Measurements from ENCODE around the gene COG5. TPM values are rescaled to one million over a fixed set of nuclear protein-coding genes. Genes with fewer than 3 reads are reported as not detected.

The COG5 gene
- polyA plus RNA-seq, 3 donors: 12.7 to 29.0 (median 28.1) TPM

DNA sequence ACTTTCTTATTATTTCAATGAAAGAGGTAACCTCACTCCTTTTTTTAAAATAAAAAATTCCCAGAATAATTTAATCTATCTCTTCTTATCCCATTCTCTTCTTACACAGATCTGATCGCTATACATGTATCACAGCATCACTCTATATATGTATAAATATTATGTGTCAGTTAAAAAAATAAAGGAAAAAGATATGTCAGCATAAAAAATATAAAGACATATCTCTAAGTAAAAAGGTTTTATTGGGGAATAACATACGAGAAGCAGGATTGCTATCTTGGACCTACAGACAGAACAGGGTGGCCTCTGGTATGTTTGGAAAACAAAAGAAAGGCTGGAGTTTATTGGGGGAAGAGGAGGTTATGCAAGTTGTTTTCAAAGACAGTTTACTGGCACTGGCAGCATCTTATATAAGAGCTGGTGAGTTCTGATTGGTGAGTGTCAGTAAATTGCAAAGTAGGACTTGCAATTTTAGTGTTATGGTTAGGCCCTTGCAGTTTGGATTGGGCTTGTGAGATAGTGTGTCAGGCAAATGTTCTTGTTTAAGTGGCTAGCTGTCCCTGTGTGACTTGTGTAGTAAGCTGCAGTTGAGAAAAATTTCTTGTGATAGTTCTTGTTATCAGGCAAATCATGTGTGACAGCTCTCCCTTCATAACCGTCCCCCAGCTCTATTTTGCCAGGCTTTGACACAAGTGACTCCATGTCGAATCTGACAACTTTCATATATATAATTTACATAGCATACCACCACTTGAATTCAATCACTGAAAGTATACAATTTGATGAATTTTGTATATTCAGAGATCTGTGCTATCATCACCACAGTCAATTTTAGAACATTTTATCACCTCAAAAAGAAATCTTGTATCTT lies 276.7 kb downstream of the COG5 start:
- Histone ChIP-seq H3K9me3 (replicated peaks in 1 of 2; ENCODE audit: control insufficient read depth in 1 of 2, insufficient read depth in 1 of 2, low read length in 2 of 2) (no peaks in the 10 kb centered on the region), H3K4me2 (replicated peaks; ENCODE audit: extremely low read depth, low read length, poor library complexity, severe bottlenecking) (no peak overlapping the region), H2AFZ (ENCODE audit: insufficient read depth, low read depth, low read length, poor library complexity, severe bottlenecking) (no peak overlapping the region), H3K36me3 (replicated peaks in 1 of 2; ENCODE audit: control insufficient read depth in 1 of 2, insufficient read depth in 2 of 2, low read length in 2 of 2) (peaks cover 10 to 17% of the 10 kb centered on the region in 2 donors), H3K4me1 (ENCODE audit: control insufficient read depth in 1 of 2, insufficient read depth in 2 of 2, low read length in 2 of 2) (no peaks in the 10 kb centered on the region), H4K20me1 (ENCODE audit: insufficient read depth, low read length) (no peaks in the 10 kb centered on the region), H3K27ac (ENCODE audit: low read depth in 1 of 2, low read length in 2 of 2) (no peak overlapping the region), H3K9ac (ENCODE audit: insufficient read depth, low read length, poor library complexity, severe bottlenecking) (no peak overlapping the region), H3K27me3 (ENCODE audit: control insufficient read depth in 2 of 2, insufficient read depth in 2 of 2, low read length in 2 of 2) (no peaks in the 10 kb centered on the region), H3K79me2 (ENCODE audit: insufficient read depth, low read length) (no peaks in the 10 kb centered on the region), H3K4me3 (replicated peaks in 1 of 3; ENCODE audit: low read depth in 2 of 3, low read length in 3 of 3) (no peak overlapping the region)
- TF ChIP-seq, protein P1, sequence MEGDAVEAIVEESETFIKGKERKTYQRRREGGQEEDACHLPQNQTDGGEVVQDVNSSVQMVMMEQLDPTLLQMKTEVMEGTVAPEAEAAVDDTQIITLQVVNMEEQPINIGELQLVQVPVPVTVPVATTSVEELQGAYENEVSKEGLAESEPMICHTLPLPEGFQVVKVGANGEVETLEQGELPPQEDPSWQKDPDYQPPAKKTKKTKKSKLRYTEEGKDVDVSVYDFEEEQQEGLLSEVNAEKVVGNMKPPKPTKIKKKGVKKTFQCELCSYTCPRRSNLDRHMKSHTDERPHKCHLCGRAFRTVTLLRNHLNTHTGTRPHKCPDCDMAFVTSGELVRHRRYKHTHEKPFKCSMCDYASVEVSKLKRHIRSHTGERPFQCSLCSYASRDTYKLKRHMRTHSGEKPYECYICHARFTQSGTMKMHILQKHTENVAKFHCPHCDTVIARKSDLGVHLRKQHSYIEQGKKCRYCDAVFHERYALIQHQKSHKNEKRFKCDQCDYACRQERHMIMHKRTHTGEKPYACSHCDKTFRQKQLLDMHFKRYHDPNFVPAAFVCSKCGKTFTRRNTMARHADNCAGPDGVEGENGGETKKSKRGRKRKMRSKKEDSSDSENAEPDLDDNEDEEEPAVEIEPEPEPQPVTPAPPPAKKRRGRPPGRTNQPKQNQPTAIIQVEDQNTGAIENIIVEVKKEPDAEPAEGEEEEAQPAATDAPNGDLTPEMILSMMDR (IDR thresholded peaks at IDR 0.05): no peak
- Mint-ChIP-seq H3K36me3 (peaks cover 31 to 51% of the 10 kb centered on the region in 2 donors), H3K4me1 (peaks cover 4% of the 10 kb centered on the region), H3K27ac (no peak overlapping the region), H3K4me3 (no peak overlapping the region), H3K27me3 (ENCODE audit: low read depth in 3 of 3) (no peaks in the 10 kb centered on the region), H3K9me3 (peaks cover 0 to 9% (median 0%) of the 10 kb centered on the region in 7 donors)
- 100% methylated on average over 1 of the region's 4 CpGs for WGBS (ENCODE audit: insufficient coverage)
- no peak for DNase-seq
- intact Hi-C loops (cut with micrococcal nuclease): no loop called here

DNA sequence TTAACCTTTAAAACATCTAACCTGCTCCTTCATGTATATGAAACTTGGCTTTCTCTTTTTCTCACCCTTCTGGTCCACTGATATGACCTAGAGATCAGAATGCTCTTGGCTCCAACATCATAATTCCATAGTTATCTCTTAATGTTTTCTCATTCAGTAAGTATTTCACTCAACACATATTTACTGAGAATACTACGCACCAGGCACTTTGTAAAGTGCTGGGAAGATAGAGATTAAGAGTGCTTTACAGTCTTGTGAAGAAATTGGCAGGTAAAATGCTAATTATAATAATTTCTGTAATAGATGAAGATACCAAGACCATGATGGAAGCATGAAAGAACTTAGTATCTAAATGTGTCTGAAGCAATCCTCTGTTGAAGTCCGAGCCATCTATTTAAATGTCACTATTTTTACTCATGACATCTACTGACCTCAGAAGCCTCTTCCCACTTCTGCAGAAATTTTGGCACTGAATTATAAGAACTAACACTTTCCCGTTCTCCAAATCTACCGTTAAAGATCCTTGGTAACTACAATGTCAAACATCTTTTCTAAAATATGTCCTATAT lies 278.7 kb downstream of the COG5 start:
- no peak overlapping the region for H3K4me3 ChIP-seq (replicated peaks in 1 of 3; ENCODE audit: low read depth in 2 of 3, low read length in 3 of 3)
- Mint-ChIP-seq H3K27me3 (ENCODE audit: low read depth in 3 of 3) (no peaks in the 10 kb centered on the region), H3K9me3 (no peaks in the 10 kb centered on the region), H3K36me3 (peaks cover 21 to 41% of the 10 kb centered on the region in 2 donors), H3K4me3 (no peak overlapping the region), H3K27ac (no peak overlapping the region), H3K4me1 (no peaks in the 10 kb centered on the region)
- TF ChIP-seq, protein P1 (IDR thresholded peaks at IDR 0.05): no peak
- H4K20me1 ChIP-seq (ENCODE audit: insufficient read depth, low read length): no peaks in the 10 kb centered on the region
- no peak overlapping the region for H2AFZ ChIP-seq (ENCODE audit: insufficient read depth, low read depth, low read length, poor library complexity, severe bottlenecking)
- peaks cover 10 to 26% of the 10 kb centered on the region in 2 donors for H3K36me3 ChIP-seq (replicated peaks in 1 of 2; ENCODE audit: control insufficient read depth in 1 of 2, insufficient read depth in 2 of 2, low read length in 2 of 2)
- WGBS (ENCODE audit: insufficient coverage): no CpG with 5 or more reads among the region's 4 CpGs
- no peak overlapping the region for H3K4me2 ChIP-seq (replicated peaks; ENCODE audit: extremely low read depth, low read length, poor library complexity, severe bottlenecking)
- H3K27me3 ChIP-seq (ENCODE audit: control insufficient read depth in 2 of 2, insufficient read depth in 2 of 2, low read length in 2 of 2): no peaks in the 10 kb centered on the region
- H3K4me1 ChIP-seq (ENCODE audit: control insufficient read depth in 1 of 2, insufficient read depth in 2 of 2, low read length in 2 of 2): no peaks in the 10 kb centered on the region
- H3K27ac ChIP-seq (ENCODE audit: low read depth in 1 of 2, low read length in 2 of 2): no peak overlapping the region
- intact Hi-C loops (cut with micrococcal nuclease): no loop called here
- no peak overlapping the region for H3K9ac ChIP-seq (ENCODE audit: insufficient read depth, low read length, poor library complexity, severe bottlenecking)
- DNase-seq: no peak
- no peaks in the 10 kb centered on the region for H3K79me2 ChIP-seq (ENCODE audit: insufficient read depth, low read length)
- H3K9me3 ChIP-seq (replicated peaks in 1 of 2; ENCODE audit: control insufficient read depth in 1 of 2, insufficient read depth in 1 of 2, low read length in 2 of 2): no peaks in the 10 kb centered on the region
